IPS DF 6.9 (cell line): ENCODE data around the gene STRA8.

ENCODE experiments used
- DNase-seq: peaks from one replicate; pipeline ENCODE4 v3.0.0-alpha.2; 2013; ENCODE audit warnings: low read depth, low spot score
- H3K27ac ChIP-seq: one replicate; pipeline ENCODE4 v1.5.1; 2013; ENCODE audit warnings: low read length, control low read depth
- H3K27me3 ChIP-seq: 2 replicates; pipeline ENCODE4 v1.6.1; 2013; ENCODE audit warnings: mild to moderate bottlenecking, low read length; ENCODE audit not compliant: control insufficient read depth, insufficient read depth
- H3K36me3 ChIP-seq: 2 replicates; pipeline ENCODE4 v1.6.1; 2013; ENCODE audit warnings: low read length; ENCODE audit not compliant: control insufficient read depth, insufficient read depth
- H3K4me1 ChIP-seq: 2 replicates; pipeline ENCODE4 v1.6.1; 2013; ENCODE audit warnings: low read length; ENCODE audit not compliant: control insufficient read depth, insufficient read depth
- H3K4me3 ChIP-seq: 2 replicates; pipeline ENCODE4 v1.5.1; 2013; ENCODE audit warnings: mild to moderate bottlenecking, low read length
- H3K9me3 ChIP-seq: 2 replicates; pipeline ENCODE4 v1.6.1; 2013; ENCODE audit warnings: low read length, inconsistent platforms; ENCODE audit not compliant: control insufficient read depth, insufficient read depth
- WGBS: extraction: QIAGEN DNeasy Blood & Tissue Kit; methylation state at CpG from one replicate; pipeline ENCODE4 v1.1.7; 2013; ENCODE audit warnings: mixed read lengths, missing lambda C conversion rate; ENCODE audit not compliant: insufficient read length, insufficient coverage; 5-methylcytosine and 5-hydroxymethylcytosine counted together

STRA8 gene

DNA sequence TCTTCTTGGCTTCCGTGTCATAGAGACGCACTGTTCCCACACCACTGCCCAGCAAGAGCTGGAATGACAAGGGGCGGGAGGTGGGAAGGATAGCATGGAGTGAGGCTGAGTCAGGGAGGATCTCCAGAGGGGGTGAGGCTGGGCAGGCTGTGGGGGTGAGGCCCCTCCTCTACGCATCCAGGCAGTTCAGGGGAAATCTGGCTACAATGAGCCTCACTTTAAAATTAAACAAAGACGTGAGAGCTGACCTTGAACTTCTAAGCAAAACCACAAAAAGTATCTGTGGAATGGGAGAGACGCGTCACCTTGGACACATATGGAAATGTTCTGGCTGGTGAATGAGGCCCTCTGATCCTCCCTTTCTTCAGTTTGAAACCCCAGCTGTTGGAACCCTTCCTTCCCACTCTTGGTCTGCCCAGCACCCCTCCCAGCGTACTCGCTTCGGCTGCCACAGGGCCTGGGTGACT lies 40.0 kb upstream of the STRA8 start:
- no peak overlapping the region for H3K27ac ChIP-seq
- no peak overlapping the region for H3K4me3 ChIP-seq
- peaks cover 10% of the 10 kb centered on the region for H3K36me3 ChIP-seq
- DNase-seq: no peak
- no peaks in the 10 kb centered on the region for H3K4me1 ChIP-seq
- no CpG with 5 or more reads among the region's 10 CpGs for WGBS
- H3K9me3 ChIP-seq: no peaks in the 10 kb centered on the region
- H3K27me3 ChIP-seq: no peaks in the 10 kb centered on the region

DNA sequence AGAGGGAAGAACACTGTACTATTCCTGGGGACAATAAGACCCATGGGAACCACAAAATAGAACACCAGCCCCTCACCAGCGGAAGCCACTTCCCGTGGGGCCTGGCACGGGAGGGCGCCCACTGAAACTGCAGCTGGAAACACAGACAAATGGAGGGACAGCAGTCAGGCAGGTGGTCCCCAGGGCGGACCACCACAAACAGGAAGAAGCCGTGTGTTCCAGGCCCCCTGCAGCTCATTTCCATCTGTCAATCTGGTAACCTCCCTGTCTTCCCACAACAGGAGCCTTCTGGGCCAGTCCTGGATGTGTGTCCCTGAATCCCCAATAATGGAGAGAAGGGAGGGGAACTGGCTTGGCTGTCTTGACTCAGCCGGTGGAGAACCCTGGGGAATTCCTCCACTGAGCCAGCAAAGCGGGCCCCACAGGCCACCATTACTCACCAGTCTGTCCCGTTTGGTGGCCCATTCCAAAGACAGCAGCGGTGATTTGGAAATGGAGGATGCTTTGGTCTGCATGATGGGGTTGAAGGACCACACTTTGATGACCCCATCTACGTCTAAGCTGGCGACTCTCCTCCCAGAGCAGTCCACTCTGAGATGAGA lies 39.0 kb upstream of the STRA8 start:
- no peak for DNase-seq
- no peak overlapping the region for H3K4me3 ChIP-seq
- H3K9me3 ChIP-seq: no peaks in the 10 kb centered on the region
- H3K4me1 ChIP-seq: peaks cover 2% of the 10 kb centered on the region; the same call in 1 of the 2 replicates
- no peaks in the 10 kb centered on the region for H3K27me3 ChIP-seq
- H3K27ac ChIP-seq: no peak overlapping the region
- H3K36me3 ChIP-seq: peaks cover 8% of the 10 kb centered on the region
- no CpG with 5 or more reads among the region's 12 CpGs for WGBS

DNA sequence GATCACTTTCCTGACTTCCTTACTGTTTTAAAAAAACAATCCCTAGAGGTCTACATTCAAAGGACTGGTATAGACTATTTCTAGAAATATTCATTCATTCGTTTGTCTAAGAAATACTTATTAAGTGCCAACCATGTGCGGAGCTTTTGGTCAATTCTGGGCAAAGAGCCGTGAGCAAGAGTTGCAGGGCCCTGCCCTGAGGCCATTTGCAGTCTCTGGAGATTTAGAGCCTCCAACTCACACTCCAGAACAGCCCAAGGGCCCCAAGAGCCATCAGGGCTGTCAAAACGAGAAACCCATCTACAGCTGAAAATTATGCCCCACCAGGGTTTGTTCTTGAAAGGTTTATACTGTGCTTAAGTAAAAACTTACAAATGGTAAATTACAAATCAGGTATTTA lies 38.5 kb upstream of the STRA8 start:
- Histone ChIP-seq H3K9me3 (no peaks in the 10 kb centered on the region), H3K27ac (no peak overlapping the region), H3K36me3 (peaks cover 8% of the 10 kb centered on the region), H3K27me3 (no peaks in the 10 kb centered on the region), H3K4me3 (no peak overlapping the region), H3K4me1 (peaks cover 2% of the 10 kb centered on the region; the same call in 1 of the 2 replicates)
- WGBS: no CpG with 5 or more reads among the region's 4 CpGs
- no peak for DNase-seq

DNA sequence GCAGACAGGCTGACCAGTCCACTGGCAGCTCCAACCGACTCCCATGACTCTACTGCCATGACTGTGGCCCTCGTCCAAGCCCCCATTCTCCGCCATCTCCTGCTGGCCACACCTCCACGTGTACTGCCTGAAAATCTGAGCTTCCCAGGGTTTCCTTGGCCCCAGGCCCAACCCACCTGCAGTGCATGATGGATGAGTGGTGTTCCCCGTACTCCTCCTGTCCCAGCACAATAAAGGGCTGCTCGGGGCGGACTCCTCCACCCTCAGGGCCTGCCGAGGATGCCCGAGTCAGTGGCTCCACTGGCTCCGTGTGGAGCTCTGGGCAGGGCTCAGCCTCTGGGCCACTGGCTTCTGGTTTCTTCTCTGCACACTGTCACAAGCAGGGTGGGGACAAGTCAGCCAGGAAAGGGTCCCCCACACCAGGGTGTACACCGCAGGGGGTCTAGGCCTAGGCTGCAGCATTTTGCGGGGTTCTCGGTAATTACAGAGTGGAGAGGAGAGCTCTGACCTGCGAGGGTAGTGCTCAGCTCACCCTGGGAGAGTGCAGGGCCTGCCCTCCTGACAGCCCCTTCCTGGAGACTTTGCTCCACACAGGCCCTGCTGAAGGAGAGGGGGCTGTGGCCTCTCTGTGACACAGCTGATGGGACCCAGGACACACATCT lies 37.5 kb upstream of the STRA8 start:
- Histone ChIP-seq H3K4me3 (no peak overlapping the region), H3K27ac (no peak overlapping the region), H3K36me3 (peaks cover 8% of the 10 kb centered on the region), H3K4me1 (peaks cover 2% of the 10 kb centered on the region; the same call in 1 of the 2 replicates), H3K9me3 (no peaks in the 10 kb centered on the region), H3K27me3 (no peaks in the 10 kb centered on the region)
- WGBS: no CpG with 5 or more reads among the region's 14 CpGs
- no peak for DNase-seq

DNA sequence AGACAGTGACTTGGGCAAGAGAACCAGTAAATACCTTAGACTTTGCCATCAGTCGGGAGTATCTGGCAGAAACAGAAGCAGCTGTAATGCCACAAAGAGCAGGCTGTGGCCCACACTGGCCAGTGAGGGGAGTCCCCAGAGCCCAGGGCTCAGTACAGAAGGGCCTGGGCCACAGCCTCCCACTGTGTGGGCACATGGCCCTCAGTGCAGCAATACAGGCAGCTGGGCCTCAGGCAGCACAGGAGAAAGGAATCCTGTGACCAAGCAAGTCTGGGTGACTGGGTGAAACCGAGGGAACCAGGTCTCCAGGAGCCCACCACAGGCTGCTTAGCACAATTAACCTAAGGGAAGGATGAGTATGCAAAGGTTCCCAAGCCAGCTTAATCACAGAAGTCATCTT lies 36.3 kb upstream of the STRA8 start:
- no peaks in the 10 kb centered on the region for H3K9me3 ChIP-seq
- H3K4me3 ChIP-seq: no peak overlapping the region
- WGBS: no CpG with 5 or more reads among the region's 2 CpGs
- DNase-seq: no peak
- peaks cover 8% of the 10 kb centered on the region for H3K36me3 ChIP-seq
- H3K27ac ChIP-seq: no peak overlapping the region
- peaks cover 2% of the 10 kb centered on the region; the same call in 1 of the 2 replicates for H3K4me1 ChIP-seq
- H3K27me3 ChIP-seq: no peaks in the 10 kb centered on the region

DNA sequence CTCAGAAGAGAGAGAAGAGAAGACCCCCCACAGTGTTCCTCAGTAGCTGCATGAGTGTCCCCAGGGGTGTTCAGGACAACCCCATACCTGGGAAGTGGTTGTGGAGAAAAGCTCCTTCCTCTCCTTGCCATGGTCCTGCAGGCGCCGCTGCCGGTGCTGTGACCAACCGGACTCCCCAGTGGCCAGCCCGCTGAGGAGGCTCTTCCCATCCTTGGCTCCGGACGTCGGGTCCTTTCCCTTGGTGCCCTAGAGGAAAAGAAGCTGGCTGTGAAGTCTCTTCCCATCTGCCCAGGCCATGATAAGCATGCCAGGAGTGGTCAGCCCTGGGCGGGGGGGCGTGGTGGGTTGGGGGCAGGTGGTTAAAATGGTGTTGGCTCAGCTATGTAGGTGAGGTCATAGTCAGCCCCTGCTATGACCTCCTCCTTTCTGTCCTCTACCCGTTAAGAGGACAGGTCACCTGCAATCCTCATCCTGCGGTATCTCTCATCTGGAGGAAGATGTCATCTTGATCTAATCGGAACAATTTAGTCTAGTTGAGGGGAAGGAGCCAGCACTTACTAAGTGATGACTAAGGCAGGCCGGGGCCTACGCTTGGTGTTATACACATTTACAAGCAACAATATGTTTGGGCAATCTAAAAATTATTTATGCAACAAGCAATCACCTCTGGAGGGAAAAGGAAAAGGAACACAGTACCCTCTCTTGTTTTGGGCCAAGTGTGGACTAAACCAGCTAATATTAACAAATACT lies 35.6 kb upstream of the STRA8 start:
- peaks cover 5% of the 10 kb centered on the region for H3K36me3 ChIP-seq
- H3K27me3 ChIP-seq: no peaks in the 10 kb centered on the region
- WGBS: no CpG with 5 or more reads among the region's 15 CpGs
- H3K4me3 ChIP-seq: no peak overlapping the region
- DNase-seq: no peak
- H3K4me1 ChIP-seq: peaks cover 2% of the 10 kb centered on the region; the same call in 1 of the 2 replicates
- no peak overlapping the region for H3K27ac ChIP-seq
- no peaks in the 10 kb centered on the region for H3K9me3 ChIP-seq

DNA sequence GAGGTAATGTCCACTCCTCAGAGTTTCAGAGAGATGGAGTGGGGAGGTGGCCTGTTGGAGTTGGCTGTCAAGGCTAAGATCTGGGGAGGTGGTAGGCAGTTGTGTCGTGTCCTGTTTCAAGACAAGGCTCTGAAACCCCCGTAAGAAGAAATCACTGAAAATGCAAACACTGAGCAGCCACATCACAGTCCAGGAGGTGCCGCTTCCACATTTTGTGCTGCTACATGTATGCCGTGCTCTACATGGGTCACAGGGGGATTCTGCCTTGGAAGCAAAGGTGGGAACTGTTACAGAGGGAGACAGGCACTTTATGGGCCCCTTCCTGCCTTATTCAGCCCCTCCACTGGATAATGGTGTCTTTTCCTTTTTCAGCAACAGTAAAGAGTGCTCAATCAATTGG lies 34.2 kb upstream of the STRA8 start:
- no peaks in the 10 kb centered on the region for H3K9me3 ChIP-seq
- DNase-seq: no peak
- peaks cover 2% of the 10 kb centered on the region; the same call in 1 of the 2 replicates for H3K4me1 ChIP-seq
- H3K4me3 ChIP-seq: no peak overlapping the region
- H3K36me3 ChIP-seq: peaks cover 5% of the 10 kb centered on the region
- H3K27me3 ChIP-seq: no peaks in the 10 kb centered on the region
- H3K27ac ChIP-seq: no peak overlapping the region
- WGBS: no CpG with 5 or more reads among the region's 4 CpGs

DNA sequence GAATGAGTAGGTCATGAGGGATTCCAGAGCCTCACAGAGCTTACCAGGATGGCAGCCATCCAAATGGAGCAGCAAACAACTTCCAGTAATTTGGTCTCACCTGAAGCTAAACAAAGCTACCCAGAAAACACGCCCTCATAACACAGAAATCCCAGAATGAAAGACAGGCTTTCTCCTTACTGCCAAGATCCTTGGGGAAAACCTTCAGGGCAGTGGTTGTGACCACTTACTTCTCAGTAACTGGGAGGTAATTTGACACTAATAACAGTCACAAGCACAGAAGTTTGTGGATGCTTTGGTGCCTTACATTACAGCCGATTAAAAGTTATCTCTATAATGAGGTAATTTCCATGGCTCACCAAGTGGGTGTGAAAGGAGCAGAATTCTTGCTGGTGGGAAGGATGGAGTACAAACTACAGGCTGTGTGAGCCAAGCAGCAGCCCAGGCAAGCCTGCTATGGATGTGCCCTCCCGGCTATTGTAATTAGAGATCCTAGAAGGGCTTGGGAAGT lies 32.8 kb upstream of the STRA8 start:
- H3K4me1 ChIP-seq: peaks cover 2% of the 10 kb centered on the region; the same call in 1 of the 2 replicates
- H3K27ac ChIP-seq: no peak overlapping the region
- H3K9me3 ChIP-seq: no peaks in the 10 kb centered on the region
- DNase-seq: no peak
- no CpG with 5 or more reads among the region's 3 CpGs for WGBS
- peaks cover 5% of the 10 kb centered on the region; the same call in 1 of the 2 replicates for H3K36me3 ChIP-seq
- H3K4me3 ChIP-seq: no peak overlapping the region
- H3K27me3 ChIP-seq: no peaks in the 10 kb centered on the region

DNA sequence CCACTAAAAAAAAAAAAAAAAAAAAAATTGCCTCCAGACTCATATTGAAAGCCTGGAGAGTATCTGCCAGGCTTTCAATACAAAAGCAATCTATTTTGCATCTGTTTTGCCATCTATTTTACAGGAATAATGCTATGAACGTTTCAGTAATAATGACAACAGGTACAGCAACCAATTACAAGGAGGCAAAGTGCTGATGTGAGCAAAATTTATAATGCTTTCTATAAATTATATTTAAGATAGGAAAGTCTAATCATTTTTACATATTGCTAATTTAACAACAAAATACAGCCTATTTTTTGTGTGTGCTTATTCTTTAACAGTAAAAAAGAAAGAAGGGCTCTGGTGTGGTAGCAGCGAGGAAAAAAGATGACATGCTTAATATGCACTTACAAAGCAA lies 32.3 kb upstream of the STRA8 start:
- Histone ChIP-seq H3K4me3 (no peak overlapping the region), H3K4me1 (peaks cover 2% of the 10 kb centered on the region; the same call in 1 of the 2 replicates), H3K27me3 (no peaks in the 10 kb centered on the region), H3K27ac (no peak overlapping the region), H3K36me3 (peaks cover 3% of the 10 kb centered on the region; the same call in 1 of the 2 replicates), H3K9me3 (no peaks in the 10 kb centered on the region)
- WGBS: no CpG with 5 or more reads among the region's 2 CpGs
- no peak for DNase-seq

DNA sequence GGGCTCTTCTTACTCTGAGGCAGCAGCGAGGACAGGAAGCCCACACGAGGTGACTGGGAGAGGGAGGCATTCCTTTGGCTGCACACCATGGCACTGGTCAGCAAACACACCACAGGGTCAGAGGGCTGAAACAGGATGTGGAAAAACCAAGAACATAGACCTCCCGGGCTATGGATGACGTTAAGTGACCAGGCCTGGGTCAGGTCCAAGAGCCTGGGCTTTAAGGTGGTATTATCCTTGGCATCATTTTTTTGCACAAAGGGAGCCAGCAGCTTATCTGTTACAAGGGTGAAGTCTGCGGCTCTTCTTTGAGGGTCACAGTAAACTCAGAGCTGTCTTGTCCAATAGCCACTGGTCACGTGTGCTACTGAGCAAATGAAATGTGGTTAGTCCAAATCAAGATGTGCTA lies 29.3 kb upstream of the STRA8 start:
- Histone ChIP-seq H3K27ac (no peak overlapping the region), H3K36me3 (no peaks in the 10 kb centered on the region), H3K4me1 (peaks cover 3% of the 10 kb centered on the region; the same call in 1 of the 2 replicates), H3K9me3 (no peaks in the 10 kb centered on the region), H3K27me3 (no peaks in the 10 kb centered on the region), H3K4me3 (no peak overlapping the region)
- WGBS: no CpG with 5 or more reads among the region's 6 CpGs
- DNase-seq: no peak
